Effector memory CD4-positive, alpha-beta T cell (primary cell): ENCODE measurements around the gene SEPHS1.

Experiments used
- DNase-seq, 3 donors: peaks; one replicate each; pipeline ENCODE4 v3.0.0-alpha.2; 2020
- H3K27ac ChIP-seq: 2 replicates; pipeline ENCODE4 v1.7.0; 2013; ENCODE audit warnings: mild to moderate bottlenecking, low read length, moderate library complexity; ENCODE audit not compliant: insufficient read depth, poor library complexity, severe bottlenecking
- H3K27me3 ChIP-seq: replicated peaks from 2 replicates; pipeline ENCODE4 v1.7.0; 2013; ENCODE audit warnings: mild to moderate bottlenecking, low read length; ENCODE audit not compliant: insufficient read depth, control insufficient read depth, poor library complexity, severe bottlenecking
- H3K36me3 ChIP-seq: 2 replicates; pipeline ENCODE4 v1.7.0; 2013; ENCODE audit warnings: mild to moderate bottlenecking, low read length, moderate library complexity; ENCODE audit not compliant: control insufficient read depth, insufficient read depth
- H3K4me1 ChIP-seq: 2 replicates; pipeline ENCODE4 v1.7.0; 2013; ENCODE audit warnings: low read length, mild to moderate bottlenecking; ENCODE audit not compliant: control insufficient read depth, insufficient read depth, poor library complexity, severe bottlenecking
- H3K4me3 ChIP-seq: 2 replicates; pipeline ENCODE4 v1.7.0; 2013; ENCODE audit warnings: low read length, low read depth, mild to moderate bottlenecking; ENCODE audit not compliant: insufficient read depth, poor library complexity, severe bottlenecking
- H3K9me3 ChIP-seq: 2 replicates; pipeline ENCODE4 v1.7.0; 2013; ENCODE audit warnings: mild to moderate bottlenecking, low read length, moderate library complexity; ENCODE audit not compliant: control insufficient read depth

Gene SEPHS1

GRCh38 chr10:13315361-13315760, 32.7 kb downstream of the SEPHS1 start:
- DNase-seq = no peak
- Histone ChIP-seq H3K4me1 (no peaks in the 10 kb centered on the region), H3K27me3 (no peaks in the 10 kb centered on the region)

DNA sequence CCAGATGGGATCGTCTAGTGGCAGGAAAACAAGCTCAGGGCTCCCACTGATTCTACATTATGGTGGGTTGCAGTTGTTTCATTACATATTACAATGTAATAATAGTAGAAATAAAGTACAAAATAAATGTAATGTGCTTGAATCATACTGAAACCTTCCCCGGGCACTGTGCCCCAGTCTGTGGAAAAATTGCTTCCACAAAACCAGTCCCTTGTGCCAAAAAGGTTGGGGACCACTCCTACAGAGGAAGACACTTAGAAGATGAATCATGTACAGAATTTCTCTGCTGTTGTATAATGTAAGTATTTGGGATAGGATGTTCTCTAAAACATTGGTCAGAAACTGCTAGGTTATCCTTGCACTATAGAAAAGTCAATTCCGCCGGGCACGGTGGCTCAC, 36.9 kb downstream of the SEPHS1 start:
- Histone ChIP-seq H3K4me3 (no peak overlapping the region), H3K4me1 (no peaks in the 10 kb centered on the region), H3K36me3 (no peaks in the 10 kb centered on the region), H3K27ac (no peak overlapping the region), H3K9me3 (no peaks in the 10 kb centered on the region), H3K27me3 (no peaks in the 10 kb centered on the region)
- DNase-seq = no peak

More at GRCh38 chr10:13315361-13315760, 32.7 kb downstream of the SEPHS1 start:
- Histone ChIP-seq H3K36me3 (peaks cover 8% of the 10 kb centered on the region), H3K27ac (no peak overlapping the region), H3K4me3 (no peak overlapping the region), H3K9me3 (no peaks in the 10 kb centered on the region)

- Histone ChIP-seq H3K4me3 (no peak overlapping the region), H3K27ac (no peak overlapping the region), H3K4me1 (no peaks in the 10 kb centered on the region), H3K36me3 (no peaks in the 10 kb centered on the region), H3K9me3 (no peaks in the 10 kb centered on the region), H3K27me3 (no peaks in the 10 kb centered on the region)
- no peak for DNase-seq
Observed at GRCh38 chr10:13310518-13311176, 37.4 kb downstream of the SEPHS1 start.

DNA sequence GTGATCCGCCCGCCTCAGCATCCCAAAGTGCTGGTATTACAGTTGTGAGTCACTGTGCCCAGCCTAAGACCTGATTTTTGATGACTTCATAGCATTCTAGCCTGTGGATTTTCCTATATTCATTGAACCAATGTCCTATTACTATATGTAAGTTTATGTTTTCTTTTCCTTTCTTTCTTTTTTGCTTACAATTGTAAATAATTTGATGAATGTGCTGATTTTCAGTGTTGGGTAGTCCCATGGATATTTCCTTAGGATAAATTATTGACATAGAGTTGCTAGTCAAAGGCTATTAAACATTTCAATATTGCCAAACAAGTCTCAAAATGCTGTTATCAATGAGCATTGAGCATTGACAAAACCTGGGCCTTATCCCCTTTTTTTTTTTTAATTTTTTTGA, 38.3 kb downstream of the SEPHS1 start:
- Histone ChIP-seq H3K27me3 (no peaks in the 10 kb centered on the region), H3K9me3 (no peaks in the 10 kb centered on the region), H3K4me1 (no peaks in the 10 kb centered on the region), H3K4me3 (no peak overlapping the region), H3K36me3 (no peaks in the 10 kb centered on the region), H3K27ac (no peak overlapping the region)
- no peak for DNase-seq

DNA sequence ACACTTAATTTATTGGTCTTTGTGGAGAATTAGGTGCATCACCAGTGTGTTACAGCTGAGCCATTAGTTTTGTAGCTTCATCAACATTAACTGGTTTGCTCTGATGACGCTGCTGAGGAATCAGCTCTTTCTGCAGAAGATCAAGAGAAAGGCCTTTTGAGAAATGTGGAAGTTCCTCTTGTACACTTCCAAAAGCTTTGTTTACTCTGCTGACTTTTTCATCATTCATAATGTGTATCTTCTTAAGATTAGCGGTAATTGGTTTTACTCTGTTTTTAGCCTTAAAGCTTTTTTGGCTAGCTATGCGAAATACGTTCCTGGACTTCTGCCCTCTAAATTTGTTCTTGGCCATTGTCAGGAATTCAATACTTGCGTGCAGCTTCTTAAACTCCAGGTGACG, 40.0 kb downstream of the SEPHS1 start:
- DNase-seq = no peak
- H3K36me3 ChIP-seq = no peaks in the 10 kb centered on the region
- no peaks in the 10 kb centered on the region for H3K27me3 ChIP-seq
- no peak overlapping the region for H3K27ac ChIP-seq
- no peaks in the 10 kb centered on the region for H3K4me1 ChIP-seq
- H3K4me3 ChIP-seq = no peak overlapping the region
- no peaks in the 10 kb centered on the region for H3K9me3 ChIP-seq

GRCh38 chr10:13306103-13306502, 42.0 kb downstream of the SEPHS1 start:
- Histone ChIP-seq H3K36me3 (no peaks in the 10 kb centered on the region), H3K4me1 (peaks cover 4% of the 10 kb centered on the region), H3K9me3 (no peaks in the 10 kb centered on the region), H3K27me3 (no peaks in the 10 kb centered on the region), H3K27ac (no peak overlapping the region), H3K4me3 (no peak overlapping the region)
- no peak for DNase-seq

GRCh38 chr10:13302821-13303555, 45.1 kb downstream of the SEPHS1 start:
- Histone ChIP-seq H3K9me3 (no peaks in the 10 kb centered on the region), H3K4me3 (peak overlapping the region; percentile 75), H3K27ac (peak overlapping the region; percentile 100), H3K4me1 (peaks cover 15% of the 10 kb centered on the region), H3K36me3 (no peaks in the 10 kb centered on the region), H3K27me3 (no peaks in the 10 kb centered on the region)
- no peak for DNase-seq

GRCh38 chr10:13299437-13300287, 48.4 kb downstream of the SEPHS1 start, which contains the start of gene PHYH:
Gene PHYH (minus strand): TSS chr10:13300064. CDS start chr10:13300042, 22 bp downstream.
- Histone ChIP-seq H3K27ac (peak within 1 kb of the TSS; percentile 88), H3K27me3 (no peaks in the 10 kb centered on the region), H3K36me3 (no peaks in the 10 kb centered on the region), H3K9me3 (no peaks in the 10 kb centered on the region), H3K4me3 (peak within 1 kb of the TSS; percentile 77), H3K4me1 (peaks cover 15% of the 10 kb centered on the region)
- DNase-seq = peak; percentile 75 to 80 (median 77)

GRCh38 chr10:13298748-13299436, 49.2 kb downstream of the SEPHS1 start:
- no peak for DNase-seq
- Histone ChIP-seq H3K27me3 (no peaks in the 10 kb centered on the region), H3K36me3 (no peaks in the 10 kb centered on the region), H3K9me3 (no peaks in the 10 kb centered on the region), H3K4me1 (peaks cover 15% of the 10 kb centered on the region), H3K27ac (peak overlapping the region; percentile 88), H3K4me3 (peak overlapping the region; percentile 77)
